GM12878 (cell line): Measurements from ENCODE around the gene WDR64. TPM values are rescaled to one million over a fixed set of nuclear protein-coding genes. Genes with fewer than 3 reads are reported as not detected.

ENCODE experiments used
- ATAC-seq: fragments of 200-7000 bp; cut with Tn5 transposase; 3 replicates; pipeline ENCODE4 v1.9.1; 2020; ENCODE audit warnings: mild to moderate bottlenecking, moderate library complexity
- BruUV-seq: library from RNA; stranded (reverse); fragments of 400-500 nt; replicated peaks from 2 replicates; lab custom pipeline; 2021; lab: Mats Ljungman, UMichigan
- CTCF ChIA-PET: fragments of 300-600 bp; sonication (Branson Sonifier 250); formaldehyde crosslinking; extraction: SDS; loops from one replicate; lab custom pipeline; 2021; ENCODE audit warnings: inconsistent platforms; lab: Yijun Ruan, JAX
- POLR2A ChIA-PET: fragments of 350-600 bp; formaldehyde crosslinking; extraction: SDS; loops from one replicate; lab custom pipeline; 2021; ENCODE audit warnings: inconsistent platforms; lab: Charles Lee
- RAD21 ChIA-PET: fragments of 300-600 bp; sonication (Branson Sonifier 250); formaldehyde crosslinking; loops from one replicate; lab custom pipeline; 2023; ENCODE audit warnings: antibody characterized with exemption; ENCODE audit not compliant: unreplicated experiment; lab: Charles Lee
- SMC1A ChIA-PET: fragments of 300-600 bp; sonication (Branson Sonifier 250); formaldehyde crosslinking; loops from one replicate; lab custom pipeline; 2023; ENCODE audit not compliant: unreplicated experiment, uncharacterized antibody; lab: Charles Lee
- DNase-seq: peaks from one replicate; pipeline ENCODE4 v3.0.0-alpha.2; 2011; ENCODE audit warnings: low read depth, low spot score
- FAIRE-seq: peaks from 3 replicates; lab custom pipeline; 2011; peaks lifted over from hg19 to GRCh38; lab: Jason Lieb, UNC
- H2AFZ ChIP-seq: 2 replicates; pipeline ENCODE4 v1.6.0; 2011; ENCODE audit warnings: low read depth, low read length, control low read depth; ENCODE audit not compliant: control insufficient read depth
- H3K27ac ChIP-seq: 2 replicates; pipeline ENCODE4 v1.5.1; 2011; ENCODE audit warnings: control low read depth; ENCODE audit not compliant: control insufficient read depth, insufficient read depth
- H3K27me3 ChIP-seq, 2 experiments: replicated peaks in 1 of 2; 2 replicates each; pipeline versions ENCODE4 v1.6.0 to v1.6.1; 2011; ENCODE audit warnings: low read length in 1 of 2; ENCODE audit not compliant: control insufficient read depth in 2 of 2, insufficient read depth in 2 of 2
- H3K36me3 ChIP-seq, 2 experiments: 2 replicates each; pipeline ENCODE4 v1.5.1; 2011; ENCODE audit warnings: low read length in 1 of 2; ENCODE audit not compliant: control insufficient read depth in 2 of 2, insufficient read depth in 2 of 2
- H3K4me1 ChIP-seq: 2 replicates; pipeline ENCODE4 v1.6.1; 2011; ENCODE audit warnings: mild to moderate bottlenecking, low read length, moderate library complexity, mixed read lengths; ENCODE audit not compliant: control insufficient read depth, insufficient read depth
- H3K4me2 ChIP-seq: 2 replicates; pipeline ENCODE4 v1.6.0; 2011; ENCODE audit warnings: control low read depth; ENCODE audit not compliant: control insufficient read depth, insufficient read depth
- H3K4me3 ChIP-seq: fragments of 200-600 bp; sonication (generic); 2 replicates; pipeline ENCODE4 v1.5.1; 2016
- H3K79me2 ChIP-seq: 2 replicates; pipeline ENCODE4 v1.6.0; 2011; ENCODE audit warnings: low read length; ENCODE audit not compliant: control insufficient read depth, insufficient read depth
- H3K9ac ChIP-seq: 2 replicates; pipeline ENCODE4 v1.8.0; 2011; ENCODE audit warnings: low read length, control low read depth, mixed read lengths; ENCODE audit not compliant: control insufficient read depth, insufficient read depth
- H3K9me3 ChIP-seq: replicated peaks from 3 replicates; pipeline ENCODE4 v1.5.1; 2011; ENCODE audit warnings: mild to moderate bottlenecking, low read length; ENCODE audit not compliant: control insufficient read depth, insufficient read depth
- H4K20me1 ChIP-seq: 2 replicates; pipeline ENCODE4 v1.6.0; 2011; ENCODE audit not compliant: control insufficient read depth, insufficient read depth
- CHD1 ChIP-seq: IDR thresholded peaks from 2 replicates; pipeline ENCODE4 v1.6.1; 2012; ENCODE audit warnings: low read depth, low read length, improper control_type of control experiment
- SIN3A ChIP-seq: IDR thresholded peaks from 2 replicates; pipeline ENCODE4 v1.6.1; 2012; ENCODE audit warnings: low read depth, low read length, improper control_type of control experiment
- WGBS: methylation state at CpG from one replicate; pipeline ENCODE4 v1.1.6; 2016; ENCODE audit warnings: low lambda C conversion rate; ENCODE audit not compliant: insufficient replicate concordance, insufficient coverage; ENCODE audit errors: missing lambda C conversion rate; 5-methylcytosine and 5-hydroxymethylcytosine counted together
- in situ Hi-C: fragments of 300-500 bp; cut with MboI; formaldehyde crosslinking; loops from 9 replicates; pipeline ENCODE4 v1.14.3; 2018; ENCODE audit warnings: mixed read lengths
- intact Hi-C: fragments of 100-400 bp; cut with micrococcal nuclease; formaldehyde crosslinking; loops from one replicate; pipeline ENCODE4 v1.14.2; 2022; ENCODE audit not compliant: unreplicated experiment
- polyA plus RNA-seq, 11 experiments: library from polyadenylated mRNA; depleted of rRNA in 4 of 11; unstranded in 6 of 11; stranded (reverse) in 5 of 11; fragments of >200 nt; fragmentation: Nextera tagmentation in 4 of 11; fragmentation: Illumina TruSeq in 1 of 11; extraction: Ambion mirVana in 4 of 11; extraction: Trizol in 1 of 11; gene quantifications; 1 replicate in 1 of 11; 2 replicates in 10 of 11; pipeline versions ENCODE4 v1.2.1 to v1.2.3, GENCODE V29; 2011 to 2016; ENCODE audit warnings: inconsistent platforms in 2 of 11, missing spikeins in 2 of 11, low read depth in 1 of 11
- total RNA-seq, 4 experiments: library from RNA; depleted of rRNA in 3 of 4; stranded (reverse); fragments of >200 nt in 3 of 4; fragmentation: Illumina TruSeq in 1 of 4; extraction: Trizol in 1 of 4; gene quantifications; 2 replicates each; pipeline versions ENCODE4 v1.2.1 to v1.2.3, GENCODE V29; 2013 to 2021
- TF ChIP-seq, protein P1 (sequence below): fragments of 150-350 bp; IDR thresholded peaks from 2 replicates; pipeline ENCODE4 v1.6.1; 2016; ENCODE audit warnings: low read depth, low read length
- TF ChIP-seq, protein P2 (sequence below): IDR thresholded peaks from 2 replicates; pipeline ENCODE4 v1.6.1; 2012; ENCODE audit warnings: low read length, inconsistent platforms

Gene WDR64
- total and polyA plus RNA-seq, 10 of the 15 experiments (the other 5 are each of a cell fraction or from before 2014, with no cell fraction given): 0.01 TPM; not detected in 9

DNA sequence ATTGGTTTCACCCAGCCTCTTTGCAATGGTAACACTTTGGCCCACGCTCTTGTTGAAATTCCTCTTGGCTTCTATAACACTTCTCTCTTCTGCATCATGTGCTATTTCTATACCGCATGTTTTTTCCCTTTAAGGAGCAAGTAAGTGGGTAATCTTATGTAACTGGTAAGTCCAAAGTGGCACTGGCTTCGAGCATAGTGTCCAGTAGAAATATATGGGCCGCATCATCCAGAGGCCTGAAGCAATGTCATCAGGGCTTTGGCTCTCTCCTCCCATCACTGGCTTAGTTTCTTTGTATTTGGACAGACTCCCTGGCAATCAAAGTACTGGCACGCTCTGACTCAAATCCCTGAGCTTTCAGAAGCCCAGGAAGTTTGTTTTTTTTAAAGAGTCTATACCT, 29.4 kb upstream of the WDR64 start:
- Histone ChIP-seq H3K9ac (no peak overlapping the region), H3K4me3 (no peak overlapping the region), H3K36me3 (no peaks in the 10 kb centered on the region), H3K4me2 (no peak overlapping the region), H4K20me1 (no peaks in the 10 kb centered on the region), H3K27ac (no peak overlapping the region), H3K9me3 (no peaks in the 10 kb centered on the region), H2AFZ (no peak overlapping the region), H3K27me3 (no peaks in the 10 kb centered on the region), H3K79me2 (no peaks in the 10 kb centered on the region), H3K4me1 (peaks cover 1% of the 10 kb centered on the region; the same call in 1 of the 2 replicates)
- 96% methylated on average over 5 of the region's 5 CpGs for WGBS
- ChIA-PET CTCF (interaction anchor here (2.2 to 3.0 kb wide), 2 partner anchors 11 kb away, joined by 4 to 24 read pairs; no protein-coding TSS in a partner anchor), RAD21 (interaction anchor here (3.1 kb wide), 1 partner anchor 12 kb away, joined by 12 read pairs; no protein-coding TSS in a partner anchor), SMC1A (interaction anchor here (0.8 kb wide), 1 partner anchor 12 kb away, joined by 4 read pairs; no protein-coding TSS in a partner anchor), POLR2A (no interaction called here)
- no peak for TF ChIP-seq SIN3A
- no peak for TF ChIP-seq CHD1
- TF ChIP-seq, protein P1, sequence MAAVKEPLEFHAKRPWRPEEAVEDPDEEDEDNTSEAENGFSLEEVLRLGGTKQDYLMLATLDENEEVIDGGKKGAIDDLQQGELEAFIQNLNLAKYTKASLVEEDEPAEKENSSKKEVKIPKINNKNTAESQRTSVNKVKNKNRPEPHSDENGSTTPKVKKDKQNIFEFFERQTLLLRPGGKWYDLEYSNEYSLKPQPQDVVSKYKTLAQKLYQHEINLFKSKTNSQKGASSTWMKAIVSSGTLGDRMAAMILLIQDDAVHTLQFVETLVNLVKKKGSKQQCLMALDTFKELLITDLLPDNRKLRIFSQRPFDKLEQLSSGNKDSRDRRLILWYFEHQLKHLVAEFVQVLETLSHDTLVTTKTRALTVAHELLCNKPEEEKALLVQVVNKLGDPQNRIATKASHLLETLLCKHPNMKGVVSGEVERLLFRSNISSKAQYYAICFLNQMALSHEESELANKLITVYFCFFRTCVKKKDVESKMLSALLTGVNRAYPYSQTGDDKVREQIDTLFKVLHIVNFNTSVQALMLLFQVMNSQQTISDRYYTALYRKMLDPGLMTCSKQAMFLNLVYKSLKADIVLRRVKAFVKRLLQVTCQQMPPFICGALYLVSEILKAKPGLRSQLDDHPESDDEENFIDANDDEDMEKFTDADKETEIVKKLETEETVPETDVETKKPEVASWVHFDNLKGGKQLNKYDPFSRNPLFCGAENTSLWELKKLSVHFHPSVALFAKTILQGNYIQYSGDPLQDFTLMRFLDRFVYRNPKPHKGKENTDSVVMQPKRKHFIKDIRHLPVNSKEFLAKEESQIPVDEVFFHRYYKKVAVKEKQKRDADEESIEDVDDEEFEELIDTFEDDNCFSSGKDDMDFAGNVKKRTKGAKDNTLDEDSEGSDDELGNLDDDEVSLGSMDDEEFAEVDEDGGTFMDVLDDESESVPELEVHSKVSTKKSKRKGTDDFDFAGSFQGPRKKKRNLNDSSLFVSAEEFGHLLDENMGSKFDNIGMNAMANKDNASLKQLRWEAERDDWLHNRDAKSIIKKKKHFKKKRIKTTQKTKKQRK: no peak
- TF ChIP-seq, protein P2, sequence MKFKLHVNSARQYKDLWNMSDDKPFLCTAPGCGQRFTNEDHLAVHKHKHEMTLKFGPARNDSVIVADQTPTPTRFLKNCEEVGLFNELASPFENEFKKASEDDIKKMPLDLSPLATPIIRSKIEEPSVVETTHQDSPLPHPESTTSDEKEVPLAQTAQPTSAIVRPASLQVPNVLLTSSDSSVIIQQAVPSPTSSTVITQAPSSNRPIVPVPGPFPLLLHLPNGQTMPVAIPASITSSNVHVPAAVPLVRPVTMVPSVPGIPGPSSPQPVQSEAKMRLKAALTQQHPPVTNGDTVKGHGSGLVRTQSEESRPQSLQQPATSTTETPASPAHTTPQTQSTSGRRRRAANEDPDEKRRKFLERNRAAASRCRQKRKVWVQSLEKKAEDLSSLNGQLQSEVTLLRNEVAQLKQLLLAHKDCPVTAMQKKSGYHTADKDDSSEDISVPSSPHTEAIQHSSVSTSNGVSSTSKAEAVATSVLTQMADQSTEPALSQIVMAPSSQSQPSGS: no peak
- in situ Hi-C loops (no loop called here), intact Hi-C loops (no loop called here)
- no peak for DNase-seq
- ATAC-seq: no peak
- no peak for FAIRE-seq
- BruUV-seq: no TSS peak
